Erythroblast (primary cell): ENCODE results near the gene OSGEPL1.

Source experiments
- DNase-seq, 2 experiments: peaks; one replicate each; lab custom pipeline; 2025; lab: John Stamatoyannopoulos, UW
- GATA1 ChIP-seq: IDR thresholded peaks from 2 replicates; pipeline ENCODE4 v1.6.1; 2011; ENCODE audit warnings: low read depth, mild to moderate bottlenecking, control low read depth, low read length, moderate library complexity
- POLR2A ChIP-seq: IDR thresholded peaks from 2 replicates; pipeline ENCODE4 v1.6.1; 2011; ENCODE audit warnings: mild to moderate bottlenecking, low read length

The OSGEPL1 gene, protein sequence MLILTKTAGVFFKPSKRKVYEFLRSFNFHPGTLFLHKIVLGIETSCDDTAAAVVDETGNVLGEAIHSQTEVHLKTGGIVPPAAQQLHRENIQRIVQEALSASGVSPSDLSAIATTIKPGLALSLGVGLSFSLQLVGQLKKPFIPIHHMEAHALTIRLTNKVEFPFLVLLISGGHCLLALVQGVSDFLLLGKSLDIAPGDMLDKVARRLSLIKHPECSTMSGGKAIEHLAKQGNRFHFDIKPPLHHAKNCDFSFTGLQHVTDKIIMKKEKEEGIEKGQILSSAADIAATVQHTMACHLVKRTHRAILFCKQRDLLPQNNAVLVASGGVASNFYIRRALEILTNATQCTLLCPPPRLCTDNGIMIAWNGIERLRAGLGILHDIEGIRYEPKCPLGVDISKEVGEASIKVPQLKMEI

DNA sequence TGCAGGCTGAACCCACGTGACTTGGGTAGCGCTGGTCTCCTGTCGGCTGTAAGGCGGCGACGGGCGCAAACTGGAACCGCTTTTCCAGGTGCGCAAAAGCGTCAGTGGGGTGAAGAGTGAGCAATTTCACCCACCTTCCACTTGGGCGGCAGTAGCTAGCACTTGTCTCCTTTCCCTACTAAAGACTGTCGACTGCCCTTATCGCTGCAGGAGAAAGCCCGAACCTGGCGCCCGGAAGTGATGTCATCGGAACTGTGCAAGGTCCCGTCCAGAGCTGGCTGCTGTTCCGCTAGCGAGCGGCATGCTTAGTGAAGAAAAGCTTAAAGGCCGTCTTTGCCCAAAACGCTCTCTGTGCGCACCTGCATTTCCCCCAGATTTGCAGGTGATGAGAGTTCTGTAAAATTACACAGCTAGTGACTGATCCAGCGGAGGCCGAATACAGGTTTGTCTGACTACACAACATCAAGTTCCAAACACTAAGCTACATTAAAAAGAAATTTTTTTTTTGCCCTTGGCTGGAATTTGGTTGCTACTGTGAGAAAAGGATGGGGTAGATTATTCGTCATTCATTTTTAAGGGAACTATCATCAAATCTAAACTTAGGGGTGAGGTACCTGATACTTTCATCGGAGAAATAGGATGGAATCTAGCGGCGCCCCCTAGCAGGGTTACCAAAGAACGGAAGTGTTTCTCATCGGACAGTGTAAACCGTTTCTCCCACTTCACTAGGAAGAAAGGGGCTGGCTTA is at the start of gene OSGEPL1:
TSS of gene OSGEPL1 (minus strand) at position 242 of the 748 bp plus-strand sequence. CDS start 1,152 bp downstream, outside the sequence.
- DNase-seq = peak; percentile 97 to 98
- TF ChIP-seq GATA1 (peak; percentile 30), POLR2A (peak; percentile 93)

DNA sequence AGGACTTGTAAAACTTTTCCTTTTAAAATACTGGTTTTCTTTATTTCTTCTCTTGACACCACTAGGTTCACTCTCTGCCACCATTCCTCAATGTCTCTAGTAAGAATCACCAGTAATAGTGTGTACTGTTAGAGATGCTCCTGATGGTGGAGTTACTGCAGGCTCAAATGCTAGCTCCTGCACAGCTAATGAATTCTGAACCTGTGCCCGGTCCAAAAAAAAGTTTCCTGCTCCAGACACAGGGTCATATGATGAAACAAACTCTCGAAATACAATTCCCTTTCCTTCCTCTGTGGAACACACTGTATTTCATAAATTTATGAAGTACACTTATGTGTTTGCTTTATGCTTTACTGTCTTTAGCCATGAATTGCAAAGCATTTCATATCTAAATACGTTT is 40.8 kb upstream of the OSGEPL1 start:
- DNase-seq = no peak
- no peak for TF ChIP-seq GATA1
- TF ChIP-seq POLR2A = no peak

DNA sequence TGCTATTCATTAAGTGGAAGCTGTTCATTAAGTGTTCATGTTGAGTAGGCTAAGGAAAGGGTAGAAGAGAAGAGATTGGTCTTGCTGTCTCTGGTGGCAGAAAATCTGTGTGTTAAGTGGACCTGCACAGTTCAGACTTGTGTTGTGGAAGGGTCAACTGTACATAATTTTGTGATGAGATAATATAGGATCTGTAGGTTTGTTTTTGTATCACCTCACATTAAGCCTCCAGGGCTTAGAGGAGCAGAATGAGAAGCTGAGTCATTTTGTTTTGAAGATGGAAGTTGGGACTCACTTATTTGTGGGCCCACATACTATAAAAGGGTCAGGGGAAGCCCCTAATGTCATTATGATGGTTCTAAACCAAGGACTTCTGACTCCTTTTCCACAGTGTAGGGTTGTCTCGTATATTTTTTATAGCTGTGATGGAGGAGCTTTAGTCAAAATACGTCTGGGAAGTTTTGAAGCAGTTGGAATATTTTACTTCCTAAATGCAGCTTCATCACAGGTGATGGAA is 39.9 kb upstream of the OSGEPL1 start:
- no peak for TF ChIP-seq POLR2A
- no peak for TF ChIP-seq GATA1
- no peak for DNase-seq

DNA sequence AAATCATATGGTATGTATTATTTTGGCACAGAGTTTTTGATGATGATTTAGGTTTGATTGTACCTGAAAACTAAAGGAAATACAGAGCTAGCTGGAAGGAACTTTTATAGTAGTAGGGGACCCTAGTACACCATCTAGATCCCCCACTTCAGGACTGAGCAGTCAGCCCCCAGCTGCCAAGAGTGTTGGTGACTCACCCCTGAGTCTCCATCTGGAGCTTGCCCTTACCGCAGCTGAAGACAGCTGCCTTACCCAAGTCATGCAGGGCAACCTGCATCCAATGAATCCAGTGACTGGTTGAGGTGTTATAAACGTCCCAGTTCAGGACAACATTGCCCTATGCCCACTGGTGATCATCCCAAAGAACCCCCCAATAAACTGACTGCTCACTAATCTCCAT is 36.9 kb upstream of the OSGEPL1 start:
- TF ChIP-seq POLR2A (no peak), GATA1 (no peak)

DNA sequence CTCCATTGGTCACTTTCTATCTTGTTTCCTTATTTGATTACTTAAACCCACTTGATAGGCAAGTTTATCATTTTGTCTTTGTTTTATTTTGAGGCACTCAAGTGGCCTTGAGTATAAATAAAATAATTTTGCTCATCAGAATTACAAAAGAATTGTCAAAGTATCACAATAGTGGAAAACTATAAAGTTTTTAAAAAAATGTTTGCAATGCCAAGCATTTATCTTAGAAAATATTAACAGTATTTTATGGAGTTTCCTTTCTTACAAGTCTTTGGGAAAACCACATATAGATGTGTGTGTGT is 36.4 kb upstream of the OSGEPL1 start:
- TF ChIP-seq GATA1 = no peak
- TF ChIP-seq POLR2A = no peak
- DNase-seq = no peak

More for the DNA sequence above, 36.9 kb upstream of the OSGEPL1 start:
- no peak for DNase-seq

DNA sequence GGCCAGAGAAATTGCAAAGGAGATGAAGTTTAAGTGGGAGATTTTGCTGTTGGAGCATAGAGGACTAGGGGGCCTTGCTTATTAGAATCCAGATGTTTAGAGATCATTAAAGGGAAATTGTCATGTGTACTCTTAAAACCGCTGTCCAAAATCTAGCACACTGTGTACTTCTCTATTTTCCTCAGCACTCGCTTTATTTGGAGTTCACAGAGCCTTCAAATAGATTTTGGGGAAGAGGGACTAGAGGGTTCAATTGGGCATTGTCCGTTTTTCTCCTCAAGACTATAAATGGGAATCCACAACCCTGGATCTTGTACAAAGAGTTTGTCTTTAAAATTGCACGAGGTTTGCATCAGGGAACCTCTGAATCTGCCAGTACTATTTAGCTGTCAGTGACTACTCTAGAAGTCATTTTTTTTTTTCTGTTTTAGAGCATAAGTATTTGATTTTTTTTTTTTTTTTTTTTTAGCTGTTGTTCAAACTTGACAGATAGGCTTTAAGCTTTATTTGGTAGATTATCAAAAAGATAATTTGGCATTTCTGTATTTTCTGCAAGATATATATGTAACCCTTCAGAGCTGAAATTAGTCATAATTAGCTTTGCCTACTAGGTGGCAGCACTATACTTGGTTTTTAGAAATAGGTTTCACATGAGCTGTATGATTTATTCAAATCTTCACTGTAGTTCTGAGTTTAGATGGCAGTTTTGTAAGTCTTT is 35.9 kb upstream of the OSGEPL1 start:
- TF ChIP-seq POLR2A (no peak), GATA1 (no peak)

DNA sequence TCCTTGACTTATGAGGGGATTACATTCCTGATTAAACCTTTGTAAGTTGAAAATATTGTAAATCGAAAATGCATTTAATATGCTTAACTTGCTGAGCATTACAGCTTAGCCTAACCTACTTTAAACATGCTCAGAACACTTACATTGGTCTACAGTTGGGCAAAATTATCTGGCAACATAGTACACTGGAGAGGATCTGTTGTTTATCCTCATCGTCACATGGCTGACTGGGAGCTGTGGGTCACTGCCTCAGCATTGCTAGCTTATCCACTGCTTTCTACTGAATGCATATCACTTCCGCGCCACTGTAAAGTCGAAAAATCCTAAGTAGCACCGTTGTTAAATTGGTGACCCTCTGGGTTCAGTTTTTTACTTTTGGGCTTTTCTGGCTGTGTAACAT is 35.3 kb upstream of the OSGEPL1 start:
- no peak for DNase-seq
- TF ChIP-seq POLR2A (no peak), GATA1 (no peak)

More for the DNA sequence above, 35.9 kb upstream of the OSGEPL1 start:
- DNase-seq = peak; percentile 36 to 51

DNA sequence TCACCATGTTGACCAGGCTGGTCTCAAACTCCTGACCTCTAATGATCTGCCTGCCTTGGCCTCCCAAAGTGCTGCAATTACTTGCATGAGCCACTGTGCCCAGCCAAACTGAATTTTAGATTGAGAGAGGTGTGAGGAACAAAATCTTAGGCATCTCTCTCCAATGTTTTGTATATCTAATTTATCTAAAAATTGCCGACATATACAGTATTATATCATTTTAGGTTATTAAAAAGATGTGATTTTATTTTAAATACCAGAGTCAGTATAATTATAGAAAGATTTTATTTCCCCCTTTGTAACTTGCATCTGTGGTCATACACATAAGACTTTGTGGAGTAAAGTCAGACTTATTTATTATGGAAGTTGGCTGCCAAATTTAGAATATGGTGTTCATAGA is 31.7 kb upstream of the OSGEPL1 start:
- TF ChIP-seq GATA1 (no peak), POLR2A (no peak)
- no peak for DNase-seq

DNA sequence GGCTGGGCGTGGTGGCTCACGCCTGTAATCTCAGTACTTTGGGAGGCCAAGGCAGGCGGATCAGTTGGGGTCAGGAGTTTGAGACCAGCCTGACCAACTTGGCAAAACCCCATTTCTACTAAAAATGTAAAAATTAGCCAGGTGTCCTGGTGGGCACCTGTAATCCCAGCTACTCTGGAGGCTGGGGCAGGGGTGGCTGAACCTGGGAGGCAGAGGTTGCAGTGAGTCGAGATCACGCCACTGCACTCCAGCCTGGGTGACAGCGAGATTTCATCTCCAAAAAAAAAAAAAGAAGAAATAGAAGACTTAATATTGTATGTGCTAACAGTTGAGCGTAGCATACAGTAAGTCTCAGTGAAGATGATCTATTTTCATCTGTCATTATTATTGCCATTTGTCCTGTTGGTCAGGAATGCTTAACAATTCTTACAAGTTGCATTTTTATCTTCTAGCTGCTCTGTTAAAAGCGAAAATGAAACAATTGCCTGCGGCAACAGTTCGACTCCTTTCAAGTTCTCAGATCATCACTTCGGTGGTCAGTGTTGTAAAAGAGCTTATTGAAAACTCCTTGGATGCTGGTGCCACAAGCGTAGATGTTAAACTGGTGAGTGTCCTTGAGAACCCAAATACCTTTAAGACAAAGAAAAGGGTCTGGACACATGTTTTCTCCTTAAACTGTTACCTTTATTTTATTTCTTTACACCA is 28.9 kb upstream of the OSGEPL1 start:
- TF ChIP-seq POLR2A = no peak
- TF ChIP-seq GATA1 = no peak
- DNase-seq = no peak

DNA sequence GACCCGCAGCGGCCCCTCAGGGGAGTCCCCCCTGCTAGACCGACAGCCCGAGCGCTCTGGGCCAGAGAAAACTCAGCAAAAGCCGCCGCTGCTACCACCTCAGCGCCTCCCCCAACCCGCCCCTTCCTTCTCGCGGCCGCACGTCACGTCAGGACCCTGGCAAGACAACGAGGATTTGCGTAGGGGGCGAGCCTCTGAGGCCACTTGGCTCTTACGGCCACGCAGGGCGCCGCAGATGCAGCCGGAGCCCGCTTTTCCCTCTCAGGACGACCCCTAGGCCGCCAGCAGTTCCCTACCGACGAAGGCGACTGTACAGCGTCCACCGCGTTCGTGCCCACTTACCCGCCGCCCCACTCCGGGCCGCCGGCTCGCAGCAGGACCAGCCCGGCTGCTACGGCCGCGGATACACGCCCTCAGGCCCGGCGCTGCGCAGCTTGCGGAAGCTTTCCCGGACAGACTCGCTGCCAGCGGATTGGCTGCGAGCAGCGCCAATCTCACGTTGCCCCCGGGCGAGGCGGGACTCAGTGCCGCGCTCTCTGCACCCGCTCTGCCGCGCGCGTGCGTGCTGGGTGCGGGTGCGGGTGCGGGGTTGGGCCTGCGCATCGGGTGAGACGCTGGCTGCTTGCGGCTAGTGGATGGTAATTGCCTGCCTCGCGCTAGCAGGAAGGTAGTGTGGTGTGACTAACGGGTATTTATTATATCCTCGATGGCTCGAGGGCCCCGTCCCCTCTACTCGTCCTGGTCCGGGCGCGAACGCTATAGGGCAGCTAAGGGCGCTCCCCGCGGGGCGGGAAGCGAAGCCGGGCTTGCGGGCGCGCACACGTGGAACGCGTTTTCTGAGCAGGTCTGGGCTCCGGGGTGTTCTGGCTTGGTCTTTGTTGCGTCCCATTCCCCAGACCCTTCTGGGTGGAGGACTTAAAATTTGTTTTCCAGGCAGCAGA is 21.6 kb upstream of the OSGEPL1 start, which contains the start of the genes ORMDL1 and PMS1:
TSS of gene ORMDL1 (minus strand) at position 413 of the 941 bp plus-strand sequence. CDS start 1,744 bp downstream, outside the sequence.
TSS of gene PMS1 (plus strand) at position 524 of the 941 bp plus-strand sequence. CDS start 7,360 bp downstream, outside the sequence.
- peak; percentile 98 for DNase-seq
- TF ChIP-seq POLR2A = peak; percentile 94
- TF ChIP-seq GATA1 = no peak

DNA sequence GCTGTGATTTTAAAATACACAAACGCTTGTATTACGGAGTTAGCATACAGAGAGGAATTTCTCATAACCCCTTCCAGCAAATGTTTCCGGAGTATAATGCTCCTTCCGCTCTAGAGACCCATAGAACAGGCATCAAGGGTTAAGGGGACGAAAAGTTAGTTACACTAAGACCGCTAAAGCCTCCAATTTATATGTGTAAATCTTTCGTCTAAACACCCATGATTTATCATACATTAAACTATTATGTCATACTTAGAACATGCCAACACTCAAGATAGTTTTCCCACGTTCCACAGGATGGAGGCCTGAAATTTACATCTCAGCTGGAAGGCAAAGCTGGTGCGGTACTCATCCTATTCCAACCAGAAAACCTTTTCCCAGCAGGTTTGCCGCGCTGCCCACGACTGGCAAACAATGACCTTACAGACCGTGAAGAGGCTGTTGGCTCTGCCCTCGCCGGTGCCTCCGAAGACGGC is 20.9 kb upstream of the OSGEPL1 start:
- TF ChIP-seq POLR2A = no peak
- no peak for TF ChIP-seq GATA1
- no peak for DNase-seq
